Type B pancreatic cell (in vitro differentiated cells): ENCODE results near the gene SLC38A3. TPM values are rescaled to one million over a fixed set of nuclear protein-coding genes. Genes with fewer than 3 reads are reported as not detected.

ENCODE experiments used
- DNase-seq: peaks from one replicate; pipeline ENCODE4 v3.0.0; 2021; ENCODE audit warnings: mixed read lengths; ENCODE audit not compliant: unreplicated experiment; ENCODE audit errors: extremely low spot score
- H3K27ac Mint-ChIP-seq: 2 replicates; pipeline ENCODE4 v1.8.0; 2021; ENCODE audit warnings: mild to moderate bottlenecking, mixed read lengths
- H3K27me3 Mint-ChIP-seq: 2 replicates; pipeline ENCODE4 v1.8.0; 2021; ENCODE audit warnings: mixed read lengths
- H3K36me3 Mint-ChIP-seq: 2 replicates; pipeline ENCODE4 v1.8.0; 2021; ENCODE audit warnings: mixed read lengths
- H3K4me1 Mint-ChIP-seq: one replicate; pipeline ENCODE4 v1.8.0; 2021; ENCODE audit warnings: mixed read lengths; ENCODE audit not compliant: unreplicated experiment
- H3K4me3 Mint-ChIP-seq: 2 replicates; pipeline ENCODE4 v1.8.0; 2021; ENCODE audit warnings: mild to moderate bottlenecking, mixed read lengths
- H3K9me3 Mint-ChIP-seq: 2 replicates; pipeline ENCODE4 v1.8.0; 2021; ENCODE audit warnings: mixed read lengths
- CTCF ChIP-seq: fragments of 200-600 bp; sonication (generic); conservative IDR thresholded peaks from 2 replicates; pipeline ENCODE4 v1.5.0; 2021; ENCODE audit warnings: antibody characterized with exemption, mild to moderate bottlenecking
- long read RNA-seq: library from polyadenylated mRNA; unstranded; transcript quantifications from one replicate; pipeline ENCODE4 v2.0.0, GENCODE V29; 2020
- total RNA-seq: library from RNA; stranded (reverse); gene quantifications from 2 replicates; pipeline ENCODE4 v1.2.1, GENCODE V29; 2021; ENCODE audit warnings: low replicate concordance

Gene SLC38A3
- total RNA-seq: 6.0 and 11.0 TPM in 2 replicates
- long read RNA-seq: 0 reads

DNA sequence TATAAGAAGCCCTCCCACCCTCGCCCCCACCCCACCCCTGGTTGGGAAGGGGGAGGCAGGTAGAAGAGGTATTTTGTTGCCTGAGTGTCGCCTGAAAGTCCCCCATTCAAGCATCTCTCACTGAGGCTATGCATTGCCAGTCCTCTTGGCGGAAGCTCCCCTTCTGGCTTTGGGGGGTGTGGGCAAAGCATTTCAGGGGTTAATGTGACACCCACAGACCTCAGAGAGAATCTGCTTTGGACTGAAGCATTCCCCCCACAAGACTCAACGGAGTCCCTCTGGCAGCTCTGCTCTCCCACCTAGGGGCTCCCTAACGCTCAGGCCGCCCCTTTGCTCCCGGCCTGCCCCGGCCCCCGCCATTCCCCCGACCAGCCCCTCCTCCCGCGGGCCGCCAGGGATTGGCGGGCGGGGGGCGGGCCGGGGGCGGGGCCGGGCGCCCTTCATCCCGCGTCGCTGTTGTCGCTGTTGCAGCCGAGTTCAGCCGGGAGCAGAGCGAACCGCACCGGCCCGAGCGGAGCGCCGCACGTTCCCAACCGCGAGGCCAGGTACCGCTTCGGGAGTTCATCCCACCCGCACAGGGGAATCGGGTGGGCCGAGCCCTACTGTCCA lies at the start of gene SLC38A3:
Gene SLC38A3 (plus strand): TSS at position 468 of the 609 bp plus-strand sequence. CDS start 8,929 bp downstream, outside the sequence.
- Mint-ChIP-seq H3K4me1 (peaks cover 17% of the 10 kb centered on the region), H3K27me3 (peaks cover 36% of the 10 kb centered on the region)
- DNase-seq: no peak

DNA sequence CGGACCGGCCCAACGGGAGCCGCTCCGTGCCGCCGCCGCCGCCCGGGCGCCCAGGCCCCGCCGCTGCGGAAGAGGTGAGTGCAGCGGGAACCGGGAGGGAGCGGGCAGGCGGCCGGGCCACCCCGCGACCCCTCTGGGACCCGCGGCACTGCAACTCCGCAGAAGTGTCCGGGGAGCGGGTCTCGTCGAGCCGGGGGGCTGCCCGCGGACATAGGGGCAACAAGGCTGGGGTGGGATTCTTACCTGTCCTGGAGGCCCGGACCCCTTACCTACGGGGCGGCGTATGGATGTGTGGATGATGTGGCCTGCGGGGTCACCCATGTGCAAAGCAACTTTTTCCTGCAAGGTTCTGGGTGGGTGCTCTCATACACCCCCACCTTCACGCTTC lies 49.6 kb upstream of the SLC38A3 start:
- H3K9me3 Mint-ChIP-seq: no peaks in the 10 kb centered on the region

More for the DNA sequence above, at the start of gene SLC38A3:
- Mint-ChIP-seq H3K9me3 (no peaks in the 10 kb centered on the region), H3K27ac (no peak within 1 kb of the TSS), H3K4me3 (peak within 1 kb of the TSS; percentile 73), H3K36me3 (no peaks in the 10 kb centered on the region)
- peak; percentile 23 for TF ChIP-seq CTCF

DNA sequence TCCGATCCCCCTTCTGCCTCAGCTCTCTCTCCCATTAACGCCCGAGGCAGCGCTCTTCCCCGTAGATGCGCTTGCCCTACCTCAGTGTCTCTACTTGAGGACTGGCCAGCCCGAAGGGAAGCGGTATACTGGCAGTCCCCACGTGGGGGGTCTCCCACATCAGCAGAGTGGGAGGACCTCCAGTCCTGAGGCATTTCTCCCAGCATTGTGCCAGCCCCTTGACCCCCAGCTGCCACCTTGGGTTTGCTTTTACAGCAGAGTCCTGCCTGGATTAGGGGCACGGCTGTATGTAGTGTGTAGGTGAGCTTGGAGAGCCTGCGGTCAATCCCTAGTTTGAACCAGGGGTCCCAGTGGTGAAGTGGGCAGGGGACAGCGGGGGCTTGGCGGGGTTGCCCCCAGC lies 49.2 kb upstream of the SLC38A3 start:
- H3K4me3 Mint-ChIP-seq: peak overlapping the region; percentile 96
- peak overlapping the region; percentile 94 for H3K27ac Mint-ChIP-seq
- H3K9me3 Mint-ChIP-seq: no peaks in the 10 kb centered on the region
- DNase-seq: no peak
- peaks cover 7% of the 10 kb centered on the region for H3K36me3 Mint-ChIP-seq
- peaks cover 9% of the 10 kb centered on the region for H3K27me3 Mint-ChIP-seq
- TF ChIP-seq CTCF: no peak
- H3K4me1 Mint-ChIP-seq: peaks cover 54% of the 10 kb centered on the region

More for the DNA sequence above, 49.6 kb upstream of the SLC38A3 start:
- Mint-ChIP-seq H3K27ac (peak overlapping the region; percentile 94), H3K27me3 (peaks cover 10% of the 10 kb centered on the region), H3K4me1 (peaks cover 57% of the 10 kb centered on the region), H3K36me3 (peaks cover 7% of the 10 kb centered on the region), H3K4me3 (peak overlapping the region; percentile 96)
- no peak for DNase-seq
- no peak for TF ChIP-seq CTCF

DNA sequence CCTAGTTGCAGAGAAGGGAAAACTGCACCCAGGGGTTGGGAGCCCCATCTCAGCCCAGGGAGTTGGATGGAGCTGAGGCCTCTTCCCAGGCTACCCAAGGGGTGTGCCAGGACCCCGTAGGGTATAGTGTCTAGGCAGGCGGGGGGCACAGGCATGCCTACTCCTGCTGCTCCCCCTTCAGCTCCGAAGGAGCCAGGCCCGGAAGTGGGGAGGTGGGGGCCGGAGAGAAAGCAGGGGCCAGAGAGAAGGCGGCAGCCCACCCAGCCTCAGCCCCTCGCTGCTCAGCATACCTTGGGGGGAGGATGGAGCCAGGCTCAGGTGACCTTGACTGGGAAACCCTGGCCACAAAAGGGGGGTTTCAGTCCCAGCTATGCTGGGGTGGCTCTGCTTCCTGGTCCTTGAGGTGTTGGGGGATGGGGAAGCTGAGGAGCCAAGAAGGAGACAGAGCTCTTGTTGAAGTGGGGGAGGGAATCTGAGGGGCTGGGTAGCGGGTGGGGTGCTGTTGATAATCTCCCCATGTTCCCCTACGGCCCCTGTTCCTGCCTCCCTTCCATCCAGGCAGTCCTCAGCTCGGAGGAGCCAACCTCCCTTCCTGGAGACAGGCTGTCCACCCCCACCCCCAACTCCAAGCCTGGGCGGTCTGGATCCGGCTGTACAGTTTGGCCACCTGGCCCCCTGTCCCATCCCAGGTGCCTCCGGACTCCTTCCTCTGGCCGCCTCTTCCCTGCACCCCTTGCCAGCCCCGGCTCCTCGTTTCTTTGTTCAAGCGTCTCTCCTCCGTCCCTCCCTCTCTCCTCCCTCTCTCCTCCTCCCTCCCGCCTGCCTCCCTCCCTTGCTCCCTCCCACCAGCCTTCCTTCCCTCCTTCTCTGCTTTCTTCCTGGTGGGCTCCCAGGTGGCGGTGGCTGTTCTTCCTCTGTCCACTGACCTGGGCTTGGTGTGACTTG lies 48.2 kb upstream of the SLC38A3 start:
- Mint-ChIP-seq H3K27me3 (peaks cover 9% of the 10 kb centered on the region), H3K36me3 (peaks cover 7% of the 10 kb centered on the region), H3K4me1 (peaks cover 52% of the 10 kb centered on the region), H3K27ac (peak overlapping the region; percentile 94), H3K4me3 (peak overlapping the region; percentile 96), H3K9me3 (no peaks in the 10 kb centered on the region)
- DNase-seq: no peak
- no peak for TF ChIP-seq CTCF

DNA sequence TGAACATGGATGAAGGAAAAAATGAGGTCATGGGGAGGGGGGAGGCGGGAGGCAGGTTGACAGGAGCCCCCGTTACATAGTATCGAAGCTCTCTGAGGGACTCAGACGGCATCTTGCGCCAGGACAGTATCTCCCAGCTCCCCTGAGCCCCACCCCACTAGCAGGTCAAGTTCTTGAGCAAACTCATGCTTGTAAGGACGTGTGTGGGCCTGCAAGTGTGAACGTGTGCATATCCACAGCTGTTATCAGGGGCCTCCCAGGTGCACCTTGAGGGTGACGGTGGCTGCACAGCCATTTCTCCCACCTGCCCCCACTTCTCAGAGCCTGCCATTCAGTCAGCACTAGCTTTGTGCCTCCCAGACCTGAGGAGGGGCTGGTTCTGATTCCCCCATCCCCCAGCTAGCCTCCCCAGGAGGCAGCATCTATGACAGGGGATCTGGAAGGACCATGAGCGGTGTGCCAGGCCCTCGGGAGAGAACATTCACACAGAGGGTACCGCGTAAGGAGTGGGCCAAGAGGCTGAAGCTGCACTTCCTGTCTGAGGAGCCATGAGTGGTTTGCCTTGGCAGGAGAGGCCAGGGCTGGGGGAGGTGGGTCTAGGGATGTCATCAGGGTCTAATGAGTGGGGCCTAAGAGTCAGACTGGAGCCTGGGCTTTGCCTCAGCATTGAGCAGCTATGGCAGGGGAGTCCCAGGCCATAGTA lies 47.1 kb upstream of the SLC38A3 start:
- H3K36me3 Mint-ChIP-seq: peaks cover 11% of the 10 kb centered on the region
- peaks cover 51% of the 10 kb centered on the region for H3K4me1 Mint-ChIP-seq
- DNase-seq: no peak
- H3K27ac Mint-ChIP-seq: peak overlapping the region; percentile 82
- peak overlapping the region; percentile 96 for H3K4me3 Mint-ChIP-seq
- H3K9me3 Mint-ChIP-seq: no peaks in the 10 kb centered on the region
- peaks cover 9% of the 10 kb centered on the region for H3K27me3 Mint-ChIP-seq
- TF ChIP-seq CTCF: no peak
